ENCODE data around the gene COPS7A.

DNA sequence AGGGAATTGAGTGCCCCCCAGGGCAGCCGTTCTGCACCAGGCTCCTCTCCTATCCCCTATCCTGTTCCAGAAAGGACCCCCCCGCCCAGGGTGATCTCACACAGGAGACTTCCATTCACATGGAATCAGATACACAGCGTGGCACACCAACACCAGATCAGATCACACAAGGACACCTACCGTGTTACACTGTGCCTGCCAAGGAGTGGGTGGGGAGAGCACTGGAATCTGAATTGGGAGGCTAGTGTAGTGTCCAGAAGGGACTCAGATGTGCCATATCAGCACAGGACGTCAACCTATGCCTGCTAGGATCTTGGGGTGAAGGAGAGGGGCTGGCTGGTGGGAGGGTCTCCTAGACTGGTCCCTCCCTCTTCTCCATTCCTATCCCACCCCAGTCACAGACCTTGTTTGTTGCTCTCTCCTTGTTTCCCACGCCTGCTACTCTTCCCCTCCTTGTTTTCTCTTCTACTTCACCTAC, 44.6 kb downstream of the COPS7A start:
- TF ChIP-seq, protein P1, sequence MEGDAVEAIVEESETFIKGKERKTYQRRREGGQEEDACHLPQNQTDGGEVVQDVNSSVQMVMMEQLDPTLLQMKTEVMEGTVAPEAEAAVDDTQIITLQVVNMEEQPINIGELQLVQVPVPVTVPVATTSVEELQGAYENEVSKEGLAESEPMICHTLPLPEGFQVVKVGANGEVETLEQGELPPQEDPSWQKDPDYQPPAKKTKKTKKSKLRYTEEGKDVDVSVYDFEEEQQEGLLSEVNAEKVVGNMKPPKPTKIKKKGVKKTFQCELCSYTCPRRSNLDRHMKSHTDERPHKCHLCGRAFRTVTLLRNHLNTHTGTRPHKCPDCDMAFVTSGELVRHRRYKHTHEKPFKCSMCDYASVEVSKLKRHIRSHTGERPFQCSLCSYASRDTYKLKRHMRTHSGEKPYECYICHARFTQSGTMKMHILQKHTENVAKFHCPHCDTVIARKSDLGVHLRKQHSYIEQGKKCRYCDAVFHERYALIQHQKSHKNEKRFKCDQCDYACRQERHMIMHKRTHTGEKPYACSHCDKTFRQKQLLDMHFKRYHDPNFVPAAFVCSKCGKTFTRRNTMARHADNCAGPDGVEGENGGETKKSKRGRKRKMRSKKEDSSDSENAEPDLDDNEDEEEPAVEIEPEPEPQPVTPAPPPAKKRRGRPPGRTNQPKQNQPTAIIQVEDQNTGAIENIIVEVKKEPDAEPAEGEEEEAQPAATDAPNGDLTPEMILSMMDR (conservative IDR thresholded peaks at IDR 0.05; ENCODE audit: low read depth in 2 of 2), result no peak
- no peak for TF ChIP-seq POLR2AphosphoS5 (IDR thresholded peaks at IDR 0.05; ENCODE audit: low read depth)
- TF ChIP-seq, protein P2, sequence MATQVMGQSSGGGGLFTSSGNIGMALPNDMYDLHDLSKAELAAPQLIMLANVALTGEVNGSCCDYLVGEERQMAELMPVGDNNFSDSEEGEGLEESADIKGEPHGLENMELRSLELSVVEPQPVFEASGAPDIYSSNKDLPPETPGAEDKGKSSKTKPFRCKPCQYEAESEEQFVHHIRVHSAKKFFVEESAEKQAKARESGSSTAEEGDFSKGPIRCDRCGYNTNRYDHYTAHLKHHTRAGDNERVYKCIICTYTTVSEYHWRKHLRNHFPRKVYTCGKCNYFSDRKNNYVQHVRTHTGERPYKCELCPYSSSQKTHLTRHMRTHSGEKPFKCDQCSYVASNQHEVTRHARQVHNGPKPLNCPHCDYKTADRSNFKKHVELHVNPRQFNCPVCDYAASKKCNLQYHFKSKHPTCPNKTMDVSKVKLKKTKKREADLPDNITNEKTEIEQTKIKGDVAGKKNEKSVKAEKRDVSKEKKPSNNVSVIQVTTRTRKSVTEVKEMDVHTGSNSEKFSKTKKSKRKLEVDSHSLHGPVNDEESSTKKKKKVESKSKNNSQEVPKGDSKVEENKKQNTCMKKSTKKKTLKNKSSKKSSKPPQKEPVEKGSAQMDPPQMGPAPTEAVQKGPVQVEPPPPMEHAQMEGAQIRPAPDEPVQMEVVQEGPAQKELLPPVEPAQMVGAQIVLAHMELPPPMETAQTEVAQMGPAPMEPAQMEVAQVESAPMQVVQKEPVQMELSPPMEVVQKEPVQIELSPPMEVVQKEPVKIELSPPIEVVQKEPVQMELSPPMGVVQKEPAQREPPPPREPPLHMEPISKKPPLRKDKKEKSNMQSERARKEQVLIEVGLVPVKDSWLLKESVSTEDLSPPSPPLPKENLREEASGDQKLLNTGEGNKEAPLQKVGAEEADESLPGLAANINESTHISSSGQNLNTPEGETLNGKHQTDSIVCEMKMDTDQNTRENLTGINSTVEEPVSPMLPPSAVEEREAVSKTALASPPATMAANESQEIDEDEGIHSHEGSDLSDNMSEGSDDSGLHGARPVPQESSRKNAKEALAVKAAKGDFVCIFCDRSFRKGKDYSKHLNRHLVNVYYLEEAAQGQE (IDR thresholded peaks at IDR 0.05; ENCODE audit: unreplicated experiment), result no peak
